CD4-positive, alpha-beta memory T cell (primary cell): ENCODE measurements around the gene HPSE2. TPM values are rescaled to one million over a fixed set of nuclear protein-coding genes. Genes with fewer than 3 reads are reported as not detected.

Experiments used
- CTCF ChIA-PET: fragments of 350-600 bp; sonication (Branson Sonifier 250); formaldehyde crosslinking; loops from one replicate; lab custom pipeline; 2021; ENCODE audit warnings: inconsistent platforms; ENCODE audit not compliant: partially characterized antibody; lab: Charles Lee
- POLR2A ChIA-PET: fragments of 350-600 bp; sonication (Branson Sonifier 250); formaldehyde crosslinking; loops from one replicate; lab custom pipeline; 2021; ENCODE audit not compliant: partially characterized antibody; lab: Charles Lee
- DNase-seq, 5 donors: peaks; one replicate each; pipeline versions ENCODE4 v3.0.0 to v3.0.0-alpha.2; 2020 to 2022; ENCODE audit warnings: mixed read lengths in 1 of 5
- H3K27ac ChIP-seq: one replicate; pipeline ENCODE4 v1.7.0; 2013; ENCODE audit warnings: low read depth, low read length
- H3K27me3 ChIP-seq: 2 replicates; pipeline ENCODE4 v1.7.0; 2013; ENCODE audit warnings: mild to moderate bottlenecking, low read length, moderate library complexity; ENCODE audit not compliant: insufficient read depth
- H3K36me3 ChIP-seq: 2 replicates; pipeline ENCODE4 v1.7.0; 2013; ENCODE audit warnings: mild to moderate bottlenecking, low read length, moderate library complexity; ENCODE audit not compliant: insufficient read depth
- H3K4me1 ChIP-seq: 2 replicates; pipeline ENCODE4 v1.7.0; 2013; ENCODE audit warnings: mild to moderate bottlenecking, low read length, moderate library complexity; ENCODE audit not compliant: insufficient read depth
- H3K4me3 ChIP-seq, 2 donors: one replicate each; pipeline ENCODE4 v1.7.0; 2013; ENCODE audit warnings: low read length in 2 of 2, mild to moderate bottlenecking in 1 of 2
- H3K9me3 ChIP-seq, 2 donors: one replicate each; pipeline ENCODE4 v1.7.0; 2013; ENCODE audit warnings: low read length in 2 of 2, control low read depth in 1 of 2; ENCODE audit not compliant: control insufficient read depth in 1 of 2
- H3K27ac Mint-ChIP-seq, 7 donors: one replicate each; pipeline ENCODE4 v1.8.0; 2020 to 2021; ENCODE audit warnings: mixed read lengths in 7 of 7, mild to moderate bottlenecking in 6 of 7, inconsistent platforms in 3 of 7, moderate library complexity in 3 of 7
- H3K27me3 Mint-ChIP-seq, 2 donors: one replicate each; pipeline ENCODE4 v1.8.0; 2020 to 2021; ENCODE audit warnings: mixed read lengths in 2 of 2
- H3K36me3 Mint-ChIP-seq, 2 donors: one replicate each; pipeline ENCODE4 v1.8.0; 2020 to 2021; ENCODE audit warnings: mixed read lengths in 2 of 2, inconsistent platforms in 1 of 2, mild to moderate bottlenecking in 1 of 2
- H3K4me1 Mint-ChIP-seq, 4 donors: one replicate each; pipeline ENCODE4 v1.8.0; 2020 to 2021; ENCODE audit warnings: mixed read lengths in 4 of 4, mild to moderate bottlenecking in 1 of 4
- H3K4me3 Mint-ChIP-seq, 8 donors: one replicate each; pipeline ENCODE4 v1.8.0; 2020 to 2021; ENCODE audit warnings: mixed read lengths in 8 of 8, mild to moderate bottlenecking in 7 of 8, moderate library complexity in 6 of 8, inconsistent platforms in 3 of 8
- H3K9me3 Mint-ChIP-seq, 8 donors: one replicate each; pipeline ENCODE4 v1.8.0; 2020 to 2021; ENCODE audit warnings: mixed read lengths in 8 of 8, mild to moderate bottlenecking in 5 of 8, inconsistent platforms in 3 of 8, moderate library complexity in 1 of 8
- intact Hi-C: fragments of 100-400 bp; cut with micrococcal nuclease; formaldehyde crosslinking; loops from one replicate; pipeline ENCODE4 v1.15.1; 2023
- polyA plus RNA-seq, 2 donors: library from polyadenylated mRNA; unstranded; fragments of 300-500 nt; fragmentation: Illumina TruSeq; gene quantifications; one replicate each; pipeline ENCODE4 v1.2.3, GENCODE V29; 2021
- total RNA-seq, 2 experiments: library from RNA; stranded (reverse); gene quantifications; one replicate each; pipeline ENCODE4 v1.2.3, GENCODE V29; 2021

The HPSE2 gene
- total and polyA plus RNA-seq, 4 experiments from 2014 or later: 0.09 to 0.12 TPM; not detected in 2

DNA sequence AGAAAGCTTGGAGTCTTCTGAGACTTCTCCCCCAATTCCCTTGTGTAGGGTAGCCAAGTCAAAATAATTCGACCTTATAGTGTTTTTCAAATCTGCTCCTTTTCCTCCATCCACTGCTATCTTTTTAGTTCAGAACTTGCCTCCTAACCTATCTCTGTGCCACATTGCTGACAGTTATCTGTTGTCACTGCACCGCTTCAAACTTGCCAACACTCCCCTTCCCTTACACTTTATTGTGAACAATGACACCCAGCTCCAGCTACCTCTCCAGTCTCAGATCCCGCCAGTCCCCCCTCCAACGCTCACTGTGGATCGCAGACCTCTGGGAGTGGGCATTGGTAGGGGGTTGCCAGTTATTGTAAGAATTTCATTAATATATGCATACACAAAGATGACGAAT lies 772.6 kb downstream of the HPSE2 start:
- H3K36me3 ChIP-seq: no peaks in the 10 kb centered on the region
- H3K4me1 ChIP-seq: no peaks in the 10 kb centered on the region
- DNase-seq: no peak
- H3K4me3 ChIP-seq: no peak overlapping the region
- Mint-ChIP-seq H3K36me3 (peaks cover 0 to 2% of the 10 kb centered on the region in 2 donors), H3K27ac (no peak overlapping the region), H3K4me3 (no peak overlapping the region), H3K4me1 (peaks cover 2 to 8% (median 4%) of the 10 kb centered on the region in 4 donors), H3K9me3 (no peaks in the 10 kb centered on the region), H3K27me3 (peaks cover 5 to 11% of the 10 kb centered on the region in 2 donors)
- H3K27ac ChIP-seq: no peak overlapping the region
- CTCF ChIA-PET: interaction anchor here (0.6 kb wide), 1 partner anchor 52 kb away, joined by 3 read pairs; no protein-coding TSS in a partner anchor
- no peaks in the 10 kb centered on the region for H3K9me3 ChIP-seq
- POLR2A ChIA-PET: no interaction called here
- H3K27me3 ChIP-seq: no peaks in the 10 kb centered on the region
- intact Hi-C loops: loop anchor here (10.0 kb wide), 1 partner anchor 972 kb away; the partner anchor contains the start of gene GOT1

DNA sequence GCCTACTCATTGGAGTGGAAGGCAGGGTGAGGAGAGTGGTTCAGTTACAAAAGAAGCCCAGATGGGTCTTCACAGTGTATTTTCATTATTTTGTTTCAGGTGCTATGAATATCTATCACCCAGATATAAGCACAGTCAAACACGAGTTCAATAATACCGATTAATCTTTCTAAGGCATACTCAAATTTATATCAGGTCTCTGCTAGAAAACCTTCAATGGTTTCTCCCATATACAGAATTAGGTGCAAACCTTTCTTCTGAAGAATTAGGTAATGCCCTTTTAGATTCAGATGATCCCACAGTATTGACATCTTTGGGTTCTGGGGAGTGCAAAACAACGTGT lies 774.2 kb downstream of the HPSE2 start:
- Histone ChIP-seq H3K4me3 (no peak overlapping the region), H3K4me1 (no peaks in the 10 kb centered on the region), H3K27me3 (no peaks in the 10 kb centered on the region), H3K27ac (no peak overlapping the region), H3K9me3 (no peaks in the 10 kb centered on the region), H3K36me3 (no peaks in the 10 kb centered on the region)
- Mint-ChIP-seq H3K9me3 (no peaks in the 10 kb centered on the region), H3K4me3 (no peak overlapping the region), H3K27me3 (peaks cover 8 to 16% of the 10 kb centered on the region in 2 donors), H3K27ac (no peak overlapping the region), H3K4me1 (no peaks in the 10 kb centered on the region), H3K36me3 (no peaks in the 10 kb centered on the region)
- ChIA-PET POLR2A (no interaction called here), CTCF (interaction anchor here (0.9 to 1.8 kb wide), 2 partner anchors 9 to 36 kb away, joined by 3 read pairs; no protein-coding TSS in a partner anchor)
- no peak for DNase-seq
- intact Hi-C loops: loop anchor here (10.0 kb wide), 1 partner anchor 973 kb away; the partner anchor contains the start of gene GOT1

DNA sequence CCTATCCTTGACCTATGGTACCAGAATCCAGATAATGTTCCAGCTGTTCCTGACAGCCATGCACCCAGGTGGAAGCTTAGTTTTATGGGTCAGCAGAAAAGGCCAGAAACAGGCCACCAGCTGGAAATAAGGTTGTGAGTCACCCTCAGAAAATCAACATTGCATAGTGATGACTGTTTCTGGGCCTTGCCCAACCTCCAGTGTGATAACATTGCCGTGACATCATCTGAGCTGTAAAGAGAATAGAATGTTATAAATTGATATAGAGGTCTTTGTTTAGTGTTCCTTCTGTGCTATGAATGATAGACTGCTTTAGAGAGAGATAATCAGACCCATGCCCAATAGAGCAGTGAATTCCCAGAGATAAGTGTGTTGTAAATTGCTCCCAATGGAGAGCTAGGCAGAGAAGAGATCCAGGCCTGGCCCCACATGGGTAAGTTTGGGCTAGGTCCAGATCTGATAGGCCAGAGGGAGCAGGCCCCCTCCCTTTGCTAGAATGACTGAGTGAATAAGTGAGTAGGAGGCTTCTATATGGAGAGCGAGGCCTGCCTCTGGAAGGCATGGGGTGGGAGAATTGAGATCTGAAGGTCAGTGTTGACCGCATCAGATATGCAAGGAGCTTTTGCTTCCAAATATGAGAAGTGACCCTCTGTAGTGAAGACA lies 774.7 kb downstream of the HPSE2 start:
- H3K4me1 ChIP-seq: no peaks in the 10 kb centered on the region
- H3K27ac ChIP-seq: no peak overlapping the region
- no peaks in the 10 kb centered on the region for H3K4me1 Mint-ChIP-seq
- intact Hi-C loops: loop anchor here (10.0 kb wide), 1 partner anchor 974 kb away; the partner anchor contains the start of gene GOT1
- no peak overlapping the region for H3K4me3 ChIP-seq
- no peaks in the 10 kb centered on the region for H3K27me3 ChIP-seq
- H3K36me3 Mint-ChIP-seq: no peaks in the 10 kb centered on the region
- CTCF ChIA-PET: interaction anchor here (0.9 to 1.8 kb wide), 2 partner anchors 10 to 35 kb away, joined by 3 read pairs; no protein-coding TSS in a partner anchor
- POLR2A ChIA-PET: no interaction called here
- no peak for DNase-seq
- peak overlapping the region in 1 of 8 donors; percentile 12 for H3K4me3 Mint-ChIP-seq
- no peak overlapping the region for H3K27ac Mint-ChIP-seq
- H3K36me3 ChIP-seq: no peaks in the 10 kb centered on the region
- no peaks in the 10 kb centered on the region for H3K9me3 Mint-ChIP-seq
- H3K9me3 ChIP-seq: no peaks in the 10 kb centered on the region
- peaks cover 8 to 16% of the 10 kb centered on the region in 2 donors for H3K27me3 Mint-ChIP-seq

- POLR2A ChIA-PET: no interaction called here
- Histone ChIP-seq H3K27ac (no peak overlapping the region), H3K27me3 (no peaks in the 10 kb centered on the region), H3K4me1 (no peaks in the 10 kb centered on the region), H3K9me3 (no peaks in the 10 kb centered on the region), H3K4me3 (no peak overlapping the region), H3K36me3 (no peaks in the 10 kb centered on the region)
- Mint-ChIP-seq H3K4me1 (no peaks in the 10 kb centered on the region), H3K9me3 (no peaks in the 10 kb centered on the region), H3K27ac (no peak overlapping the region), H3K4me3 (no peak overlapping the region), H3K36me3 (no peaks in the 10 kb centered on the region), H3K27me3 (peaks cover 8 to 16% of the 10 kb centered on the region in 2 donors)
- no peak for DNase-seq
- intact Hi-C loops: no loop called here
- CTCF ChIA-PET: no interaction called here
Observed at GRCh38 chr10:98458809-98459784, 776.6 kb downstream of the HPSE2 start.

DNA sequence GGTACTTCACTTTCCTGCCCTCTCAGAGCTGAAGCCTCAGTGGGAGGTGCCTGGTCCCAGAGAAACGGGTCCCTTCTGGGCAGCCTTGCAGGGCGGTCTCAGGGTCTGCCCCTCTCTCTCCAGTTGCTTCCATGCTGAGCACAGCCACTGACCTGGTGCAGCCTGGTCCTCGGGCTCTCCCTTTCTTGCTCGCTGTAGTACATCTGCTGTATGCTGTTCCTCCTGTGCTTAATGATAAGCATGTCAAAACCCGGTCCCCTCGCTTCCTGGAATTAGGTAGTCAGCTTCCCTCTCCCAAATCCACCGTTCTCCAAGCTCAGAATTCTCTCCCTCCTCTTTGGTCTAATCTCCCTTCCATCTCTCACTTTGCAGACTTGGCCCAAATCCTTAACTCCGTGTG lies 777.9 kb downstream of the HPSE2 start:
- no peak overlapping the region for H3K4me3 ChIP-seq

GRCh38 chr10:98456686-98457482 lies 778.8 kb downstream of the HPSE2 start:
- H3K4me3 ChIP-seq: no peak overlapping the region
- no peaks in the 10 kb centered on the region for H3K27me3 ChIP-seq
- POLR2A ChIA-PET: interaction anchor here (1.1 kb wide), 1 partner anchor 11 kb away, joined by 3 read pairs; no protein-coding TSS in a partner anchor
- no peak overlapping the region for H3K27ac ChIP-seq
- H3K27ac Mint-ChIP-seq: no peak overlapping the region
- H3K9me3 Mint-ChIP-seq: no peaks in the 10 kb centered on the region
- H3K27me3 Mint-ChIP-seq: peaks cover 20 to 22% of the 10 kb centered on the region in 2 donors
- intact Hi-C loops: no loop called here
- no peak overlapping the region for H3K4me3 Mint-ChIP-seq
- no peaks in the 10 kb centered on the region for H3K4me1 Mint-ChIP-seq
- no peaks in the 10 kb centered on the region for H3K9me3 ChIP-seq
- CTCF ChIA-PET: interaction anchor here (2.0 kb wide), 1 partner anchor 11 kb away, joined by 12 read pairs; no protein-coding TSS in a partner anchor
- no peak for DNase-seq
- H3K36me3 ChIP-seq: no peaks in the 10 kb centered on the region
- no peaks in the 10 kb centered on the region for H3K36me3 Mint-ChIP-seq
- H3K4me1 ChIP-seq: no peaks in the 10 kb centered on the region

More for the DNA sequence above, 777.9 kb downstream of the HPSE2 start:
- H3K36me3 ChIP-seq: no peaks in the 10 kb centered on the region
- no peaks in the 10 kb centered on the region for H3K27me3 ChIP-seq
- intact Hi-C loops: no loop called here
- H3K9me3 ChIP-seq: no peaks in the 10 kb centered on the region
- Mint-ChIP-seq H3K27me3 (peaks cover 14 to 21% of the 10 kb centered on the region in 2 donors), H3K27ac (no peak overlapping the region), H3K9me3 (no peaks in the 10 kb centered on the region), H3K36me3 (no peaks in the 10 kb centered on the region), H3K4me1 (no peaks in the 10 kb centered on the region), H3K4me3 (no peak overlapping the region)
- POLR2A ChIA-PET: interaction anchor here (1.1 kb wide), 1 partner anchor 12 kb away, joined by 3 read pairs; no protein-coding TSS in a partner anchor
- no peaks in the 10 kb centered on the region for H3K4me1 ChIP-seq
- DNase-seq: no peak
- no peak overlapping the region for H3K27ac ChIP-seq
- CTCF ChIA-PET: interaction anchor here (2.0 kb wide), 1 partner anchor 10 kb away, joined by 12 read pairs; no protein-coding TSS in a partner anchor
